ENCODE measurements around the gene DPP4.
A peak's percentile ranks its signal among the peaks of the same experiment; 100 is the strongest.

DPP4 gene

DNA sequence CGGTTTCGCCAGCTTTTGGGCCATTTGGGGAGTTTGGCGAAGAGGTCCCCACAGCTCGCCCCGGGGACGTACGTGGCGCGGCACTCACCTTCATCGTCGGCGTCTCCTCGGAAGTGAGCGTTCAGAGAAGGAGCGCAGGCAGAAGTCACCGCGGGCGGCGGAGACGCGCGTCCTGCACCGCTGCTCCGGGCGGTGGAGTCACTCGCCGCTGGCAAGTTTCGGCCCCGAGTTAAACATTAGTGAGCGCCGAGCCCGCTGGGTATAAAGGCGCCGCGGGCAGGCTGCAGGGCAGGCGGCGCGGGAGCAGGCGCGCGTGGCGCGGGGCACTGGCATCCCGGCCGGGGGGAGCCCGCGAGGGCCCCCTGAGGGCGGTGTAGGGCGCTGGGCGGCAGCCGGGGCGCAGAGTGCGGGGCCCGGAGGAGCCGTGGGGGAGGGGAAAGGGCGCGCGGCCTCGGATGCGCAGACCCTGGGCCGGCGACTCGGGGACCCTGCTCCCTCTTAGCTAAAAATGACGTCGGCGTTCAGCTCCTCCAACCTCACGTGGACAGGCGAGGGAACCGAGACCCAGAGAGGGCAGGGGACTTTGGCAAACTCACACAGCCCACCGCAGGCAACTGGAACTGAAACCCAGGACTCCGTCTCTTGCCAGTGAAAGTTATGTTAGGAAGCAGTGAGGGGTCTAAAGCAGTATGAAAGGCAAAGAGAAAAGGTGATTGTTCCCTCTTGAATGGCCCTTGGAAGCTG, at the start of gene DPP4:
Gene DPP4, minus strand, starts transcription at position 328 of the 744 bp plus-strand sequence. Its CDS starts 234 bp downstream, at position 94.
- no peak for DNase-seq

DNA sequence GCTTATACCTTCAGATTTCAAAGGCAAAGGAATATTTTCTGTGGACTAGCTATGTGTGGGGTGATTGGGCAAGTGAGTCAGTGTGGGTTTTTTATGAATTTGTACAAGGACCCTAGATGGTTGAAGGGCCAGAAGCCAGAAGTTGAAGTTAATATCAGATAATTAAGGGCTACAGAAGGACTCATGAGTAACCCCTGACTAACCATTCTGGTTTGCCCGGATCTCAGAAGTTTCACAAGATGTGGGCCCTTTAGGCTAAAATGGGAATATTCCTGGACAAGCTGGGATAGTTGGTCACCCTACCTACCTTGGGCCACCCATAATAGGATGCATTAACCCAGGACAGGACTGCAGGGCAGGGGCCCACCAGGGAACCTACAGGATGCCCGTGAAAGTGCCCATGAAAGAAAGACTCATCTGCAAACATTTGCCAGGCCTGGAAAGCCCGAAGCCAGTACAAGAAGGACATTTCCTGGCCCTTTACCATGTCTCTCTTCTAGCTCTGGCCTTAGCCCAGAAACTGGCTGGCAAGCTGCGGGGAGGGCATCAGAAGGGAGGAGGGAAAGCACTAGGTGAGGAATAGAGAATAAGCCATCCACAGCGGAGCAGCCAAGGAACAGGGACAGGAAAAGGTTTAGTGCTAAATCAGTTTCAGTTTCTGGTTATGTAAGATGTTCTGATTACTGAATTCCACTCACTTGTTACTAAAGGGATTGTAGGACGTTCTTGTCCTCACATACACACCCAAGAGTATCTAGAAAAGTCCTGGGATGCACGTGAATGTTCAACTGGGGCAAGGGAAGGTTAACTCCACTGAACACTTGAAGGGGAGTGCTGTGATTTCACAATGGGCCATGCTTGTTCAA, 44.4 kb upstream of the DPP4 start:
- no peak for DNase-seq

DNA sequence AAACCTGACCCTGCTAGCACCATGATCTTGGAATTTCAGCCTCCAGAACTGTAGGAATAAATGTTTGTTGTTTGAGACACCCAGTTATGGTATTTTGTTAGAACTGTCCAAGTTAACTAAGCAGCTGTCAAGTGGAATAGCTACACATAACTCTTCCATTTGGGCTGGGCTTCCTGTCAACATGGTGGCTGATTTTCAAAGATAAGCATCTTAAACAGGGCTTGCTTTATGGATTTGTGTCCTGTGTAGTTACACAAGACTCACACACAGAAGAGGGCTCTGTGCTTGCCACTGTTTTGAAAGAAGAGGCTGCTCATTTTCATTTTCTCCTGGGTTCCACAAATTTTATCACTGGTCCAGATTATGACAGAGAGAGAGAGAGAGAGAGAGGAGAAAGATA, 42.3 kb upstream of the DPP4 start:
- no peak for DNase-seq

DNA sequence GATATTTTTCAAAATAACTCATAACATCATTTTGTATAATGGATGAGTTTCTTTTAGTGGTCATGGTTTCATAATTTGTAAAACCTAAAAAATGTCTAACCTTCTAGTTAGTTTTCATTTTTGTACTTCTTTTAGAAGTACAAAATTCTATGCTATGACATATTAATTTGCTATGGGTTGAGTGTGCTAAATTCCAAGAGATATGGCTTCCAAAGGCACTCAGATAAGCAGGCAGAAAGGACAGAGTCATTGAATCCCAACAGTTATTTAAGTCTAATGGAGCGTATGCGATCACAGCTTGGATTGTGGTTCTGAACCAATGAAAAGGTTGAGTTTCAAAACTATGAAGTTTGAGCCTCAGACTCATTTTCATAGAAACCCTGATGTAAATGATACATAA, 41.1 kb upstream of the DPP4 start:
- DNase-seq: no peak

DNA sequence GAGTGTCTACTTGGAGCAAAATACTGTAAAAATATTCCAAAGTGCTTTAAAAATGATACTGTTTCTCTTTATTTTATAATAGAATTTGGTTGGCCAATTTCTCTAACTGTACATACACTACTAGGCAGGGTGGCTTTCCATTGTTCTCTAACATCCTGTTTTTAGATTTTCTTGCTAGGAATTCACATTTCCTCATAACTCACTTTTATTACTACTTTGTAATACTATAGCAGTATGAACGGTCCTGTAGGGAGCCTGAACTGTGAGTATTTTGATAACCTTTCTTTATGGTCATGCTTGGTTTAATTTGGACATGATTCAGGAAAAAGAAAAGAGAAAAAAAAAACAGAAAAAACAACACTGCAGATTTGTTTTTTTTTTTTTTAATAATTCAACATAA, 40.3 kb upstream of the DPP4 start:
- no peak for DNase-seq

DNA sequence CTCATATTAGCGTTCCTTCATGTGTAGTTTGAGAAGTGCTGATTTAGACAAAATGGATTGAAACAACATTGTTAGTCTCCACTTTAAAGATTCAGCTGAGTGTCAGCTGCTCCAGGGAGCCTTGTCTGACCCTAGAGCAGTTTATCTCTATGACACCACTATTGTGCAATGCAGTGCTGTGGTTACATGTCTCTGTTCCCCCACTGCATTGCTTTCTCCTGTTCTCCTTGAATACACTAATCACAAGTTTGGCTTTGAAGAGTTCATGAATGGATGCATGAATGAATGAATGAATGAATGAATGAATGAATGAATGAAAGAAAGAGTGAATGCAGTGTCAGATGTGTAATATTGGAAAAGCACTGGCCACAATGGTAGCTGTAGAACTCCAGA, 39.8 kb upstream of the DPP4 start:
- no peak for DNase-seq

DNA sequence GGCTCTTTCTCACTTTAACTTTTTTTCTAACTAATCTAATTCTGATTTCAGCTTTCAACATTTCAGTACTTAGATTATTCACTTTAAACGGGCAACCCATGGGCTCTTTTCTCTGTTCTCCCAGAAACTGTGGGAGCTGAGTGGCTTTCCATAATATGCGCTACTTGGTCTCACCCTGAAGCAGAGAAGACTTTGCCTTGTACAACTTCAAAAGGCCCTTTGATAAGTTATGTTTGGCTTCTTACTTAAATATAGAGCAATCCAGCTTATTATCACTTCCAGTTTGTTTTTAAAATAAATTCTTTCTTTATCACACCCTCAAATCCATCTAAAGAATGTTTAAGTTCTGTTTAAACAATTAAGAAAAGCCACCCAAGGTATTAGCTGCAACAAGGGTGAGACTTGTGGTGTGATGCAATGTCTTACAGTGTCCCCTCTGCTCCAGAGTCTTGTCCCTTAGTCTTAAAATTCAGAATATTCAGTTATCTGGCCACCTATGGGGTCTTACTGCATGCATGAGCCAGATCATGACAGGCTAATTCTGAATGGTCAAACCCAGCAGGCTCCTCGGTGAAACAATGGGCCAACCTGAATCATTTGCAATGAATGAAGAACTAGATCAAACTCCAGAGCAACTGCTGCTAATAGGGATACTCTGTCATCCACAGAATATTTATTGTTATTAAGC, 39.2 kb upstream of the DPP4 start:
- no peak for DNase-seq

DNA sequence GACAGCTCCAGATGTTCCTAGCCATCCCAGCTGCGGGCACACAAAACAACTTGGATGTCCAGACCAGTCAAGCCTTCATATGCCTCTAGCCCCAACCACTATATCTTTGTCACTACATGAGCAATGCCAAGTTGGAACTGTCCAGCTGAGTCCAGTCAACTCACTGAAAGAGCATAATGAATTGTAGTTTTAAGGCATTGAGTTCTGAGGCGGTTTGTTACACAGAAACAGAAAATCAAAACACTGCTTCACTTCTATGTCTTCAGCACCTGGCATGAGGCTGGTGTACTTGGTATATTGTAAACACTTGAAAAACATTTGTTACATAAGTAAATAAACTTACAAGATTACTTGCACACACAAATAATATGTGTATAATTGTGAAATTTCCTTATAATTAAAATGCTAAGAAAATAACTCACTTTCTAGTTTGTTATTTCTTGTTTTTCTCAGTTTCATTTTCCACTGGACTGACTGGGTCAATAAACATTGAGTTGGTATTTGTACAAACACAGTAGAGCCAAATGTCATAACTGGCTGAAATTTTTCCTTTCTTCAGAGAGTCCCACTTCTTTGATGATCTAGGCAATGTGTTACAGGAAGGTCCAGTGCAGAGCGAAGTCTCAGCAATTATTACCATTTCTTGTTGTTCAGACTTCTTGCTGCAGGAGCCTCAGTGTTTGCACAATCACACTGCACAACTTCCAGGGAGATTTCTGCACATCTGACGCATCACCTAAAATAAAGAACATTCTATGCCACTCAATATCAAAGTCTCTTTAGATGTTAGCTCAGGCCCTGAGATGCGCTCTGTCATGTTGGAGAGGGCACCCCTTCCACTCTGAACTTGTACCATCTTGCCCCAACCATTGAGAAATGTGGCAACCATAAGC, 38.2 kb upstream of the DPP4 start:
- no peak for DNase-seq

DNA sequence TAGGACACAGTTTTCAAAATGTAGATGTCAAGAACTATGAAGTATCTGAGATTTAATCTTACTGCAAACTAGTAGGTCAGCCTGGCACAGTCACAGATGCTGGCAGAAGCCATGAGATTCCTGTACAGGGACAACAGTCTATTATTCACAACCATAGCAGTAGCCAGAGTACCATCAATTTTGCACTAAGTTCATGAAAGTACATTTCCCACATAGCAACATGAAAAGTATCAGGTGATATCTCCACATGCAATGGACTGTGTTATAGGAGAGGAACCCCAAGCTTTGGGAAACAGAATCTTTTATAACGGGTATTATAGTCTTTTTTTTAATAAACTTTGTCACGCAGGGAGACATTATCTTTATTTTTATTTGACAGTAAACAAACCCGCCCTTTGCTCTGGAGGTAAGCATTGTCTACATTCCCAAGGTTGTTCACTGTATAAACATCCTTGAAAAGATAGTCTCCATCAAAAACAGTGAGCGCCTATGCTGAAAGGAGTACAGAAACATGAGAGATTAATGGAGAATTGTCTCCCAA, 33.4 kb upstream of the DPP4 start:
- DNase-seq: no peak

DNA sequence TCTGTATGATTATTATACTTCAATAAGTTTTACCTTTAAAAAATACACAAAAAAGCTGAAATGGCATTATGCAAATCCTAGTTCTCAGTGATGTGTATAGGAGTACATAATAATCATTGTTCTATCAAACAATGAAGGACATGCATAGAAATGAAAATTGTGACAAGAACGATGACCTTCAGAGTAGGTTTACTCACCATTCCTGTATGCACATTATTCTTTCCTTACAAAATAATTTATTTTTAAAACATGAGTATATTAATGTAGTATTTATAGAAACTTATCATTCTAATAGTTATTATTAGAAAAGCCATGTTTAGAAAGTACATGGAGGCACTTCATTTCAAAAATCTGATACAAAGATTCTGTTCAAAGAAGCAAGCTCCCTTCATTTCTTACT, 32.7 kb upstream of the DPP4 start:
- no peak for DNase-seq

DNA sequence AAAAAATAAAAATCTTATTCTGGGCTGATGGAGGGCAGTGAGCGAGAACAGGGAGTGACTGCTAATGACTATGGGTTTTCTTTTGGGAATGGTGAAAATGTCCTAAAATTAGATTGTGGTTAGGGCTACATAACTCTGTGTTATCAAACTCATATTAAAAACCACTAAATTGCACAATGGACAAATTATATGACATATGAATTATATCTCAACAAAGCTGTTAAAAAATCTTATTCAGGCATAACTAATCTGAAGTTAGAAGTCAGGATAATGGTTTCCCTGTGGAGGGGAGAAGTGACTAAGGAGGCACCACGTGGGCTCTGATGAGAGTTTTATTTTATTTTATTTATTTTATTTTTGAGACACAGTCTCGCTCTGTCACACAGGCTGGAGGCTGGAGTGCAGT, 32.1 kb upstream of the DPP4 start:
- DNase-seq: no peak

DNA sequence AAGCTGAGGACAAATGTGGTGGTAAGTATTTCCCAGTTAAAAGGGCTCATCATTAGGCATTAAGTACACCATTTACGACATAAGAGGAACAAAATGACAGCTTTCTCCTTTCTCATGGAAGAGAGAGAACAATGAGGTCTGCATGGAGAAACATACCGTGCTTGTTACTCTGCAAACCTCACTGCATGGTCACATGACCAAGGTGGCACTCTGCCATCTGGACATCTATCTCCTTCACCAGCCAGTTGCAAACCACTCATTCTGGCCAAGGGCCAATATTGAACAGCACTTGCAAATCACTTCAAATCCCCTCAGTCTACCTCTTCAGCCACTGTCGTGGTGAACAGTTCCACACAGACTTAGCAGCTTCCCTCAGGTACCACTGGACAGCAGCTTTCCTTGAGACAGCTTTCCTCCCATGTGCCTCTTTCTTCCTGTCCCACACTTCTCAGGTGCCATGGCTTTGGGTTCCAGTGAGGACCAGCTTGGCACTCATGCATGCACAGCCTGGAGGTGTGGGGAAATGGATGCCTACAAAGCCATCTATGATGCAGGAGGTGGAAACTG, 29.5 kb upstream of the DPP4 start:
- peak; percentile 60 for DNase-seq

DNA sequence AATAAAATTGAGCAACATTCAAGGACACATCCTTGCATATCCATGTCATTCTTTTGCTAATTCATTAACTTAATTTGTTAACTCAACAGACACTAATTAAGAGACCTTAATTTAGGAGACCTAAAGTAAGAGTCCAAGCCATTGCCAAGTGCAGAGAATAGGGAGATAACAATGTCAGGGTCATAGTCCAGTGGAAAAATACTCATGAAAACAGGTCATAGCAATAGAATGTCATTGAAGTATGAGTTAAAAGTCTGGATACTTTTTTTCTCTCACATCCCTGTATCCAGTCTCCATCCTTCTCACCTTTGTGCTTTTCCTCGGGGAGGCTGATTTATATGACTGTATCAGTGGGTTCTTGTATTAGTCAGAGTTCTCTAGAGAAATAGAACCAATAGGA, 26.6 kb upstream of the DPP4 start:
- DNase-seq: no peak

DNA sequence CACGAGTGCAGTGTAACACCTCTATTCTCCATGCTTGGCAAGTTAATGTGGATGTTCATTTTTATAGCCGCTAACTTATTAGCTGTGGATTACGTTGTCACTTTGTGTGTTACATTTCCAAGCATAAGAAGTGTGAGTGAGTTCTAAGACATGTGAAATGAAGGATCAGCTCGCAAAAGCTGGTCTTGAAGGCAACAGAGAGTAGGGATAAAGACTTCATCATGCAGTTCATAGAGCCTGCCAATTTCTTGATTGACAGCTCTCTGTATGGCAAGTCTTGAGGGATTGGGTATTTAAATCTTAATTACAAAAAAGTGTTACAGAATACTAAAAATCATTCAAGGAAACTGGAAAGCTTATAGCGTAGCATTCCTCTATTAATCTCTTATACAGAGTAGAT, 25.8 kb upstream of the DPP4 start:
- DNase-seq: no peak

DNA sequence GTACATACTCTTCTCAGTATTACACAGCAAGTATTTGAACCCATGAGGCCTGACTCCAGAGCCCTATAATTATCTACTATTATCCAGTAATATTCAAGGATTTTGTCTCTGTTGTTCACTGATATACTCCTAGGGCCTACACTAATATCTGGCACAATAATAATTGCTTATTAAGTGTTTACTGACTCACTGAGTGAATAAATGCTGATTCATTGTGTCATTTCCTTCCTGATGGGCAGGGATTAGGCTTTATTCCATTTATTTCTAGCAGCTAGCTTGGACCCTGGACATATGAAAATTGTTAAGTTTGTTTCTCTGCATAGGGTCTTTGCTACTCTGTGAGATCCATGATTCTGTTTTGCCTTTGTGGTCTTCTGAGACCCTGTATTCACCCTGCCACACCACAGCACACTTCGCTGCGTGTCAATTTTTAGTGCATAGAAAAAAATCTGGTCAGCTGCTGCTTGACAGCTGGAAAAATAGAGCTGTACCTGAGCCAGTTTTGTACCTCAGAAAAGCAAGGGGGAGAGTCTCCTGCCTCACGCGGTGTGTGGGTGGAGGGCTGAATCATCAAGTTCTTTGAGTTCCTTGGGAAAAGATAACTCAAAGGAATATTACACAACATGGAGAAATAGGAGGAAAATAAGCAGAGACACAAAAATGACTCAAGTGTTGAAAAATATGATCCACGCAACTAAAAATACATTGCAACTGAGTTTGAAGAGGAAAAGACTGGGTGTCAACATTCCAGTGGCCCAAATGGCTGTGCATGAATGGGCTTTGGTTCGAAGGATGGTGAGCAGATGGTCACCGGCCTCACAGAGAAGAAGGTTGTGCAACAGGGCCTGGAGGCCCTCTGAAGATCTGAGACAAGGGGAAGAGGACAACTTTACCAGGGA, 18.9 kb upstream of the DPP4 start:
- no peak for DNase-seq

DNA sequence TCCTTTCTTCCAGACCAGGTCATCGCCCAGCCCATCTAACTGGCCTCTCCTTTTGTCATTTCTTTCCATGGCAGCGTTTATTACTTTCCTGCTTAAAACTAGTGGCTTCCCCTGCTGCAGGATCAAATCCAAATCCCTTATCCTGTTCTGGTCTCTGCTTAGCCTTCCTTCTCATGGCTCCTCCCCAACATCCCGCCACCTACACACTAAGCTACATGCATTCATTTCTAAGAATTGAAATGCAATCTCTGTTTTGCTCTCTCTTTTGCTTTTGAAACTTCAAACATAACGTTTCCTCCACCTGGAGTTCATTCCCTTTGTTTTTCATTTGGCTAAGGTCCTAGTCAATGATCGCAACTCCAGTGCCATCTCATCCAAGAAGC, 18.0 kb upstream of the DPP4 start:
- no peak for DNase-seq

DNA sequence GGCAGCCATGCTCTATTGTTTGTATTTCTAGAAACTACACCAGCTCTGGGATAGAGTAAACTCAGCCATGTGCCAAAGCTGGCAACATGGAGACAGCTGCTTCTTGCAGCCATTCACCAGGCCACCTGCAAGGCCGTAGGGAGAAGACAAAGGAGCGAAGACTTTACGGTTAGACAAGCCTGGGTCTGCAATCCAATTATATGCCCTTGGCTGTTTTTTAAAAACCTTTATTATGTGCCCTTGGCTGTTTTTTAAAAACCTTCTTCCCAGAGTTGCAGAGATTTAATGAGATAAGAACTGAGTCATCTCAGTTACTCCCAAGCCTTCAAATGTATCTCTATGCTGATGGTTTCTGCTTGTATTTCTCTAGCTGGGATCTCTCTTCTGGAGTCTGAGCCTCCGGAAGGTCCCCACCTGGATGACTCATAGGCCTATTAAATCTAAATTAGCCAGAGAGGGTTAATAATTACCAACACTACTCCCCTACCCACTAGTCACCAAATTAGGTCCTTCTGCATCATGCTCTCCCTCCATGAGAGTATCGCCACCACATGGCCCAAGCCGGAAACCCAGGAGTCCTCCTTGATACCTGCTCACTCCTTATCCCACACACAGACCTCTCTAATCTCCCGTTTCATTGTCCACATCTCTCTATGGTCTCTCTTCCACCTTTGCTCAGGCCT, 17.5 kb upstream of the DPP4 start:
- no peak for DNase-seq

DNA sequence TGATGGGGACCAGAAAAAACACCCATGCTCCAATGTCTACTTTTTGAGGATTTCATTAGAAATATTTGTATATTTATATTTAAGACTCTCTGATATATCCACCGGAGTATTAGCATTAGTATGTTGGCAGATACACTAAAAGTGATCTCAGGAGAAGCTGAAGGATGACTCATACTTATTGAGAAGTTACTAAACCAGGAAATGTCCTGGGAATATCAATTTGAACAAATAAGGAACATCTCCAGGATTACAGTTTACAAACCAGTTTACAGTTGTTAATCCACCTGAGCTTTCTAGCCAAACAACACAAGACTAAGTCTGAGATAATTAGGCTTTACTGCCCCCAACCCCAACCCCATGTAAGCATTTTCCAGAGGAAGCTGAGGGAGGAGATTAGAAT, 16.1 kb upstream of the DPP4 start:
- no peak for DNase-seq

DNA sequence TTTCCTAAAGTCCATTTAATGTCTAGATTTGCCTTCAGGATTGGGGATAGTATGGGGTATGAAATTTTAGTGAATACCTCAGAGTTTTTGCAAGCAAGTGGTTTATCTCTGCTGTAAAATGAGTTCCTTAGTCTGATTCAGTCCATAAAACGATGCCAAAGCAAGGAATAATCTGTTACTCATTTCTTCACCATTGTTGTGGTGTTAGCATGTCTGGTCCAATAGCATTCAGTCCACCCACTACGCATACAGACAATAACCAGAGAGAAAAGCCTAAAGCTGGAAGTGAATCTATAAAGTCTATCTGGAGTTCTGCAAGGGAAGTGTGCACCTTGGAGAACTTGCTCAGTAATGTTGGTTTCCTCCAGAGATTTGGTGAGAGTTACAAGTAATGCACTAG, 12.9 kb upstream of the DPP4 start:
- DNase-seq: no peak

DNA sequence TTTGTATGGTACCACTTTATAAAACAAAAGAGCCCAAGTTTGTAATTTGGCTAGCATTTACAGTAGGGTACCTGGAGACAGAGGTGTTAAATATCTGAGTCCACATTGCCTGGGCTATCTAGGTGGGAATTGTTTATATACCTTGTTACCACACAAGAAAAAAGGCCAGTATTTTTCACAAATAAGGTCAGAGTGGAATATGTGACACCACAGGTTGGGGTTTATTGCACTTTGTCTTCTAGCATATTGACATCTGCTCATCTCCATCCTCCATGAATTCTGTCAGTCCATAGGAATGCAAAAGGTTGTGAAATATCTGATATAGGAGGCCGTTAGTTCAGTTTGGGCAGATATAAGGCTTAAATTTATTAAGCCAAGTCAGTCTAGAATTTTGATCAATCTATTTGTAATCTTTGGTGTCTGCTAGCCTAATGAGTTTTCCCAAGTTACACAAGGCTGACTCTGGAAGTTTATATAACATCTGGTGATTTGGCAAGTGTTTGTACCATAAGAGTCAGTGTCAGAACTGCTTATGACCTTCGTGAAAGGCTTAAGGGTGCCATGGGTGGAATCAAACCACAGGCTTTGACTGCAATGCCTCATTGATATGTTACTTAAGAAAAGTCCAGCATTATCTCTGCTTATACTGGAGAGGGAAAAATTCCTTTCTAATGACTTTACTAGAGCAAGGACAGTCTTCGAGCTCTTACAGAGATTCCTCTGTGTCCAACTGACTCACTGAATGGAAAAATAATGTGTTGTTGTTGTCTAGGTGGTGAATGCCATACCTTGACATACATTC, 11.3 kb upstream of the DPP4 start:
- DNase-seq: no peak

Measured in DMS79 (cell line).